Keratinocyte (primary cell): ENCODE results near the gene UGCG. TPM values are rescaled to one million over a fixed set of nuclear protein-coding genes. Genes with fewer than 3 reads are reported as not detected.

Experiments
- DNase-seq: peaks from one replicate; pipeline ENCODE4 v3.0.0-alpha.2; 2011; ENCODE audit warnings: low read depth, missing footprints, low spot score
- FAIRE-seq: peaks from 2 replicates; lab custom pipeline; 2011; peaks lifted over from hg19 to GRCh38; lab: Jason Lieb, UNC
- H2AFZ ChIP-seq: 2 replicates; pipeline ENCODE4 v1.6.0; 2012; ENCODE audit warnings: low read length, control low read depth, inconsistent platforms; ENCODE audit not compliant: control insufficient read depth
- H3K27ac ChIP-seq: 2 replicates; pipeline ENCODE4 v1.5.1; 2011; ENCODE audit warnings: low read length; ENCODE audit not compliant: control insufficient read depth, insufficient read depth
- H3K27me3 ChIP-seq: 3 replicates; pipeline ENCODE4 v1.6.0; 2011; ENCODE audit warnings: low read length; ENCODE audit not compliant: control insufficient read depth, insufficient read depth; ENCODE audit errors: extremely low read depth
- H3K36me3 ChIP-seq, 2 experiments: 2 replicates in 1 of 2; 3 replicates in 1 of 2; pipeline ENCODE4 v1.5.1; 2011; ENCODE audit warnings: low read length in 2 of 2, mild to moderate bottlenecking in 1 of 2; ENCODE audit not compliant: control insufficient read depth in 2 of 2, insufficient read depth in 2 of 2; ENCODE audit errors: extremely low read depth in 1 of 2
- H3K4me1 ChIP-seq: 3 replicates; pipeline ENCODE4 v1.5.1; 2011; ENCODE audit warnings: low read length; ENCODE audit not compliant: control insufficient read depth, insufficient read depth; ENCODE audit errors: extremely low read depth
- H3K4me2 ChIP-seq: 3 replicates; pipeline ENCODE4 v1.6.0; 2011; ENCODE audit warnings: low read depth, low read length; ENCODE audit not compliant: control insufficient read depth, insufficient read depth; ENCODE audit errors: extremely low read depth
- H3K4me3 ChIP-seq, 3 experiments: fragments of 200-600 bp in 1 of 3; sonication (generic) in 1 of 3; 2 replicates in 2 of 3; 3 replicates in 1 of 3; pipeline ENCODE4 v1.5.1; 2011 to 2016; ENCODE audit warnings: low read length in 3 of 3, mild to moderate bottlenecking in 3 of 3, control low read depth in 2 of 3, inconsistent platforms in 1 of 3, low read depth in 1 of 3, mixed read lengths in 1 of 3, mixed run types in 1 of 3, moderate library complexity in 1 of 3; ENCODE audit not compliant: control insufficient read depth in 2 of 3, insufficient read depth in 2 of 3; ENCODE audit errors: extremely low read depth in 1 of 3
- H3K79me2 ChIP-seq: 2 replicates; pipeline ENCODE4 v1.6.0; 2012; ENCODE audit warnings: low read length; ENCODE audit not compliant: control insufficient read depth, insufficient read depth
- H3K9ac ChIP-seq: 3 replicates; pipeline ENCODE4 v1.6.0; 2011; ENCODE audit warnings: low read length; ENCODE audit not compliant: control insufficient read depth, insufficient read depth; ENCODE audit errors: extremely low read depth
- H3K9me1 ChIP-seq: 3 replicates; pipeline ENCODE4 v1.6.0; 2011; ENCODE audit warnings: low read length; ENCODE audit not compliant: control insufficient read depth, insufficient read depth; ENCODE audit errors: extremely low read depth
- H3K9me3 ChIP-seq: 2 replicates; pipeline ENCODE4 v1.5.1; 2012; ENCODE audit warnings: low read depth, low read length; ENCODE audit not compliant: control insufficient read depth
- H4K20me1 ChIP-seq: 3 replicates; pipeline ENCODE4 v1.6.0; 2011; ENCODE audit warnings: low read length; ENCODE audit not compliant: control insufficient read depth, insufficient read depth; ENCODE audit errors: extremely low read depth
- CTCF ChIP-seq, 3 experiments: IDR thresholded peaks in 1 of 3; conservative IDR thresholded peaks in 1 of 3; optimal IDR thresholded peaks in 1 of 3; 2 replicates in 2 of 3; 3 replicates in 1 of 3; pipeline versions ENCODE3 to v1.5.1; 2011; ENCODE audit warnings: low read length in 3 of 3, mild to moderate bottlenecking in 3 of 3, moderate library complexity in 2 of 3, control low read depth in 1 of 3, inconsistent platforms in 1 of 3; ENCODE audit not compliant: insufficient read depth in 2 of 3; ENCODE audit errors: extremely low read depth in 1 of 3
- EZH2 ChIP-seq: IDR thresholded peaks from one replicate; pipeline ENCODE4 v1.6.1; 2012; ENCODE audit warnings: inconsistent platforms, mild to moderate bottlenecking, low read length, moderate library complexity
- dilution Hi-C: fragments of 300-500 bp; cut with MboI; formaldehyde crosslinking; loops from one replicate; pipeline ENCODE4 v1.7.0; 2020; ENCODE audit warnings: low sequenced_read_pairs; ENCODE audit not compliant: extremely low pct_ligation_motif_present
- polyA plus RNA-seq, 5 experiments: library from polyadenylated mRNA; depleted of rRNA in 3 of 5; stranded (reverse) in 3 of 5; stranded (forward) in 1 of 5; unstranded in 1 of 5; fragments of >200 nt; gene quantifications; 1 replicate in 1 of 5; 2 replicates in 3 of 5; 3 replicates in 1 of 5; pipeline versions ENCODE4 v1.2.1 to v1.2.3, GENCODE V29; 2011 to 2012; ENCODE audit warnings: missing spikeins in 2 of 5, low read depth in 1 of 5, low replicate concordance in 1 of 5

The UGCG gene
- polyA plus RNA-seq, 1 donor (not counting 4 experiments of a cell fraction or from before 2014, with no cell fraction given) = 49.8 TPM

- no peak overlapping the region for H3K4me3 ChIP-seq
- no peaks in the 10 kb centered on the region for H3K36me3 ChIP-seq
- no peak overlapping the region for H2AFZ ChIP-seq
- H3K4me2 ChIP-seq = no peak overlapping the region
- H3K9me3 ChIP-seq = no peaks in the 10 kb centered on the region
- no peak overlapping the region for H3K9ac ChIP-seq
- dilution Hi-C loops = no loop called here
- H3K27me3 ChIP-seq = no peaks in the 10 kb centered on the region
- peak overlapping the region; percentile 31 for H3K27ac ChIP-seq
- H3K9me1 ChIP-seq = no peaks in the 10 kb centered on the region
- H3K79me2 ChIP-seq = no peaks in the 10 kb centered on the region
- no peaks in the 10 kb centered on the region for H4K20me1 ChIP-seq
- no peak for TF ChIP-seq CTCF (optimal IDR thresholded peaks at IDR 0.05 in 1 of 3, IDR thresholded peaks at IDR 0.05 in 1 of 3, conservative IDR thresholded peaks at IDR 0.05 in 1 of 3; ENCODE audit: extremely low read depth in 1 of 3, insufficient read depth in 2 of 3, low read length in 3 of 3)
- no peak for TF ChIP-seq EZH2
- DNase-seq = no peak
- no peak for FAIRE-seq
- peaks cover 42% of the 10 kb centered on the region for H3K4me1 ChIP-seq
Measured at GRCh38 chr9:111969061-111969460, 72.4 kb downstream of the UGCG start.

GRCh38 chr9:111969622-111970021, 73.0 kb downstream of the UGCG start:
- DNase-seq = no peak
- FAIRE-seq = no peak
- Histone ChIP-seq H3K27ac (no peak overlapping the region), H3K9ac (no peak overlapping the region), H4K20me1 (no peaks in the 10 kb centered on the region), H2AFZ (no peak overlapping the region), H3K4me3 (no peak overlapping the region), H3K4me2 (no peak overlapping the region), H3K79me2 (no peaks in the 10 kb centered on the region), H3K9me1 (no peaks in the 10 kb centered on the region), H3K9me3 (no peaks in the 10 kb centered on the region), H3K4me1 (peaks cover 42% of the 10 kb centered on the region), H3K27me3 (no peaks in the 10 kb centered on the region), H3K36me3 (no peaks in the 10 kb centered on the region)
- no peak for TF ChIP-seq CTCF (optimal IDR thresholded peaks at IDR 0.05 in 1 of 3, IDR thresholded peaks at IDR 0.05 in 1 of 3, conservative IDR thresholded peaks at IDR 0.05 in 1 of 3; ENCODE audit: extremely low read depth in 1 of 3, insufficient read depth in 2 of 3, low read length in 3 of 3)
- no peak for TF ChIP-seq EZH2
- dilution Hi-C loops = no loop called here
